A204.1 (cell line): ENCODE measurements around the gene KRTAP4-3.
"Not testable (repeated sequence)": the region's sequence is repeated elsewhere in the genome, so short reads cannot be mapped to it uniquely, and the experiment has no call there.

Source experiments
- FAIRE-seq: peaks from 2 replicates; lab custom pipeline; 2012; peaks lifted over from hg19 to GRCh38; lab: Jason Lieb, UNC

The KRTAP4-3 gene

DNA sequence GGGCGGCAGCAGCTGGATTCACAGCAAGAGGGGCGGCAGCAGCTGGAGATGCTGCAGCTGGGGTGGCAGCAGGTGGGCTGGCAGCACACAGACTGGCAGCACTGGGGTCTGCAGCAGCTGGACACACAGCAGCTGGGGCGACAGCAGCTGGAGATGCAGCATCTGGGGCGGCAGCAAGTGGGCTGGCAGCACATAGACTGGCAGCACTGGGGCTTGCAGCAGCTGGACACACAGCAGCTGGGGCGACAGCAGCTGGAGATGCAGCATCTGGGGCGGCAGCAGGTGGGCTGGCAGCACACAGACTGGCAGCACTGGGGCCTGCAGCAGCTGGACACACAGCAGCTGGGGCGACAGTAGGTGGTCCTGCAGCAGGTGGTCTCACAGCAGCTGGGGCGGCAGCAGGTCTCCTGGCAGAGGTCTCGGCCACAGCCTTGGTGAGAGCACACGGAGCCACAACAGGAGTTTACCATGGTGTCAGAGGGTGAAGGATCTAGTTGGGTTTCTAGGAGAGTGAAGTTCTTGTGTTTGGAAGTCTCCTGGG, 50.1 kb downstream of the KRTAP4-3 start, which contains the start of gene KRTAP4-11:
KRTAP4-11 (minus strand) TSS at position 528 of the 541 bp plus-strand sequence; CDS start at position 470, 58 bp downstream.
- FAIRE-seq, result not testable (repeated sequence)
